ENCODE results near the gene OR1L8. TPM values are rescaled to one million over a fixed set of nuclear protein-coding genes. Genes with fewer than 3 reads are reported as not detected.
"Not testable (repeated sequence)": the region's sequence is repeated elsewhere in the genome, so short reads cannot be mapped to it uniquely, and the experiment has no call there.

OR1L8 gene
- total RNA-seq = not detected

- not testable (repeated sequence) for DNase-seq (ENCODE audit: low spot score)
Observed at GRCh38 chr9:122583284-122583683, at the start of gene OR1L8. Gene OR1L8, minus strand, starts transcription at chr9:122583384. Its CDS starts 14,907 bp downstream, at chr9:122568477.

DNA sequence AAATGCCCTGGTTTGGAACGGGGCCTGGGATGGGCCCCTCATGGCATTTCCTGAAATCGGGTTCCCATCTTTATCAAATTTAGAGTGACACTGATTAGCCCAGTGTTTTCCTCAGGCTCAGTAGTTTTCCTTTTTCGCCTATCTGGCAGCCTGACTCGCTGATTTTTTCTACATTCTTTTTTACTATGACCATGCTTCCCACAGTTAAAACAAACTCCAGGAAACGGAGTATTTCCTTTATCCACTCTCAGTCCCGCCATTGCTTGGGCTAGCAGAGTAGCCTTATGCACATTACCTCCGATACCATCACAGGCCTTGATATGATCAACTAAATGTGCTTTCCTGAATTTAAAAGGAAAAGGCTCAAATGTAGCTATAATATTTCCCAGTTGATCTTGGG, 36.8 kb upstream of the OR1L8 start:
- no peak for DNase-seq (ENCODE audit: low spot score)

DNA sequence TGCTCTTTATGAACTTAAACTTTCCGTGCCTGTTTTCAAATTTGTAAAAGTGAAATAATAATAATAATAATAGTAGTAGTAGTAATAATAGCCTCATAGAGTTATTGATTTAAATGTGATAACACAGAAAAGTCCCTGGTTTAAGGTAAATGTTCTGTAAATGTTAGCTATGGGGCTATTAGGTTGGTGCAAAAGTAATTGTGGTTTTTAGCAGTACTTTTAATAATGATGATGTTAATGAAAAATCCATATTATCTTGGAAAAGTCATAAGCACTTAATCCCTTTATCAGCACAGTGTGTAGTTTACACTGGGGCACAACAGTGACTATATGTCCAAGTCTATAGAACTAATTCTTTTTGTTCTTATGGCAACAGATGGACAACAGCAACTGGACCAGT, 31.2 kb upstream of the OR1L8 start, which contains the start of gene OR1Q1:
Gene OR1Q1 (plus strand): TSS at position 377 of the 400 bp plus-strand sequence. CDS start 0 bp downstream, at position 377.
- DNase-seq (ENCODE audit: low spot score) = no peak

DNA sequence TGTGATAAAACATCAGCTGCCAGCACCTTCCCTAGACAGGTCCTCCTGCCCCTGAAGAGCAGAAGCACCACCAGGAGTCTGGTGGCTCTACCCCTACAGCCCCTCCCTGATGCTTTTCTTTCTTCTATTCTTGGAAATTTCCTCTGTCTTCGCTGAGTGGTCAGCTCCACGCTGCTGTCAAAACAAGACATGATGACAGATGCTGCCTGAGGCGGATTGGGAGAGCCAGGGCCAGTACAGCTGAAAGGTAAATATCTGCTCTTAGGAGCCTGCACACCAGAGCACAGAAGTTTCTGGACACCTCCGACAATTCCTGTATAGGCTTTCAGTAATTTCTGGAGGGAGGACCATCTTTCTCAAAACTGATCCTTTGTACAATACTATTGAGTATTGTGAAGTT, 26.6 kb upstream of the OR1L8 start:
- DNase-seq (ENCODE audit: low spot score) = no peak

DNA sequence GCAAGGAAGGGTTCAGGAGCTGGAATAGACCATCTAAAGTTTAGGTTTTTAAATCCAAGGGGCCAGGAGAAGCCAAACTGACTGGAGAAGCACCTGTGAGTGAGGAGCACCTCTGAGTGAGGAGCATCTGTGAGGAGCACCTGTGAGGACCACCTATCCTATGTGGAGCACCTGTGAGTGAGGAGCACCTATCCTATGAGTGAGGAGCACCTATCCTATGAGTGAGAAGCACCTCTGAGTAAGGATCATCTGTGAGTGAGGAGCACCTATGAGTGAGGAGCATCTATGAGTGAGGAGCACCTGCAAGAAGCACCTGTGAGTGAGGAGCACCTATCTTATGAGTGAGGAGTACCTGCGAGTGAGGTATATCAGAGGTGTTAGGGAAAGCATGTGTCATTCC, 23.4 kb upstream of the OR1L8 start:
- DNase-seq (ENCODE audit: low spot score) = no peak

GRCh38 chr9:122605691-122606090, 22.5 kb upstream of the OR1L8 start:
- no peak for DNase-seq (ENCODE audit: low spot score)

- no peak for DNase-seq (ENCODE audit: low spot score)
Observed at GRCh38 chr9:122580360-122580759, 2.8 kb downstream of the OR1L8 start.

DNA sequence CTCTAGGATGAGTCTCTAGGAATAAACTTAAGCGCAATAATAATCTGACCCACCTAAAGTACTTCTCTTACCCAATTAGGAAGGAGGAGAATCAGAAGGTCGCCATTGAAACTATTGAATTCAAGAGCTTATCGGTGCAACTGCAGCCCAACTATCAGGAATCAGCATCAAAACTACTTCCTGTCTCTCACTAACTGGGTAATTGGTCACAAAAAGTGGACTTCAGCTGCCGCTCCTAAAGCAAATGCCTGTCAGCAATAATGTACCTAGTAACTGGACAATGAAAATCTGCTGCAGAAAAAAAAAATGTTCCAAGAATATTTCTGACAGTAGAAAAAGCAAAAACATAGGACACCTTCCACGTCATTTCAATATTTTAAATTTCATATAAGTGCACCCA, 3.3 kb downstream of the OR1L8 start:
- no peak for DNase-seq (ENCODE audit: low spot score)

DNA sequence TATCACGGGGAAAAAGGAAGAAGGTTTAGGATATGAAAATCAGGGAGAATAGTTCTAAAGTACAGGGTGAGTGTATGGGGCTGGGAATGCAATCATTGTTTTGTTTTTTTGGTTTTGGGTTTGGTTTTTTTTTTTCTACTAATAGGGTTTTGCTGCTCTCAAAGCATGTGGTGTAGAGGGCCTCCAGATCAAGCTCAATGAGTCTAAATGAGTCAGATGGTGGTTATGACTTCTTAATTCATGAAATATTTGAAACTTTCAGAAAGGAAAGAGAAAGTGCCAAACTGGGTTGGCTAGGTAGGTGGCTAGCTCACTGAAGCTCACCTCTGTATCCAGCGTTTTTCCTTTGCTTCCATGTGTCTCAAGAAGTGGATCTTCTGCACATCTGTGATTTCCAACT, 10.7 kb downstream of the OR1L8 start:
- no peak for DNase-seq (ENCODE audit: low spot score)

GRCh38 chr9:122567901-122568300, 15.3 kb downstream of the OR1L8 start:
- no peak for DNase-seq (ENCODE audit: low spot score)

- DNase-seq (ENCODE audit: low spot score) = no peak
Observed at GRCh38 chr9:122562134-122562760, 20.9 kb downstream of the OR1L8 start.

DNA sequence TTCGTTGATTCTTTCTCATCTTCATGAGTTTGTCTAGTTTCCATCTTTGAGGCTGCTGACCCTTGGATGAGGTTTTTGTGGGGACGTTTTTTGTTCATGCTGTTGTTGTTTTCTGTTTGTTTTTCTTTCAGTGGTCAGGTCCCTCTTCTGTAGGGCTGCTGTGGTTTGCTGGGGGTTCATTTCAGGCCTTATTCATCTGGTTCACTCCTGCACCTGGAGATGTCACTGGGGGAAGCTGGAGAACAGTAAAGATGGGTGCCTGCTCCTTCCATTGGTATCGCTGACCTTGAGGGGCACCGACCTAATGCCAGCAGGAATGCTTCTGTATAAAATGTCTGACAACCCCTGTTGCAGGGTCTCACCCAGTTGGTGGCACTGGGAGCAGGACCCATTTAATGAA, 21.7 kb downstream of the OR1L8 start:
- no peak for DNase-seq (ENCODE audit: low spot score)

GRCh38 chr9:122552812-122553211, 30.4 kb downstream of the OR1L8 start, which contains the start of gene OR1N2:
Gene OR1N2, plus strand, starts transcription at chr9:122553112. Its CDS starts 100 bp downstream, at chr9:122553212.
- no peak for DNase-seq (ENCODE audit: low spot score)

- DNase-seq (ENCODE audit: low spot score) = no peak
Observed at GRCh38 chr9:122551371-122551770, 31.8 kb downstream of the OR1L8 start.

DNA sequence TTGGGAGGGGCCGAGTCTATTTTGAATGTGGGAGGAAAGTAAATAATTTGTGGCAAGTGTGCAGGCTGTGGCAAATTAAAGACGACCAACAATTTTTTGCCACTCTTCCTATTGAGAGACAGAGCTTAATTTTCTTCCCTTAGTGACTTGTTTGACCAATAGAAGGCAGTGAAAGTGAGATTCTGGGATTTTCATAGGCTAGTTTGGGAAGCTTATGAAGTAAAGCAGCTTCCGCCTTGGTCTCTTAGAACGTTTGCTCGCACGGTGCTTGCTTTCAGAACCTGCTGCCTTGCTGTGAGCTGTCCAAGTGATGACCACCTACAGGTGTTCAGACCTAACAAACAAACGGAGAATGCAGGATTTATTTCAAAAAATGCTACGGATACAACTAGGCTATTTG, 37.0 kb downstream of the OR1L8 start:
- DNase-seq (ENCODE audit: low spot score) = no peak

DNA sequence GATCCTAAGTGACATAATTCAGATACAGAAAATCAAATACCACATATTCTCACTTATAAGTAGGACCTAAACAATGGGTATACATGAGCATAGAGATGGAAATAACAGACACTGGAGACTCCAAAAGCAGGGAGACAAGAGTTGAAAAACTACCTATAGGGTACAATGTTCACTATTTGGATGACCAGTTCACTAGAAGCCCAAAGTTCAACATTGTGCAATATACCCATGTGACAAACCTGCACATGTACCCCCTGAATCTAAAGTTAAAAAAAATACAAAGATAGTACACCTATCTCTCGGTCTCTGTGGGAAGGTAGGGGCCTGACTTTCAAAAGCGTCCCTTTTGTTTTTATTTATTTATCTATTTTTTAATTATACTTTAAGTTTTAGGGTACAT, 44.4 kb downstream of the OR1L8 start:
- DNase-seq (ENCODE audit: low spot score) = no peak

DNA sequence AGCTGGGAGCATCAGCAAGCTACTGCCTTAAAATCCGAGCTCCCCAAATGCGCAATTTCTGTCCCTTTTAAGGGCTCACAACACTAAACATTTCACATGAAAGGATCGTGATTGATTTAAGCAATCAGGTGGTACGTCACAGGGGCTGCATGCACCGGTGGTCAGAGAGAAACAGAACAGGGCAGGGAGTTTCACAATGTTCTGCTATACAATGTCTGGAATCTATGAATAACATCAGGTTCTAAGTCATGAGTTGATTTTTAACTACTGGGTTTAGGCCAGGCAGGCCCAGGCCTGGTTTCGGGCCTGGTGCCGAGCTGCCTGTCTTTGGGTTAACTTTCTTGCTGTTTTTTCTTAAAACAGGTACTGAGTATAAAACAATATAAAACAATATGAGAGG, 46.1 kb downstream of the OR1L8 start:
- DNase-seq (ENCODE audit: low spot score) = not testable (repeated sequence)

- DNase-seq (ENCODE audit: low spot score) = no peak
Observed at GRCh38 chr9:122536134-122536533, 47.0 kb downstream of the OR1L8 start.

DNA sequence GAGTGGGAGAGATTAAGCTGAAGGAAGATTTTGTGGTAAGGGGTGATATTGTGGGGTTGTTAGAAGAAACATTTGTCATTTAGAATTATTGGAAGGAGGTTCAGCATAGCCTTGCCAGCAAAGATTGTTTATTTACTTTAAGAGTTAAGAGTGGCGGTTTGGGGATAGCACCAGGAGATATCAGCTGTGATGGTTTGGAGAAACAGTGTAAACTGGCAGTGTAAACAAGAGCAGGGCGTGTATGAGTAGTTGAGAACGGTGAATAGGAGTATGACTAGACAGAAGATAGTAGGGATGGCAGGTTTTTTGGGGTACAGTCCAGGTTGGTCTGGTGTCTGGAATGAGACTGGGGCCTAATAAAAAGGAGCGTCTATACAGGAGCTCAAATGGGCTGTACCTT, 52.0 kb downstream of the OR1L8 start:
- DNase-seq (ENCODE audit: low spot score) = not testable (repeated sequence)

DNA sequence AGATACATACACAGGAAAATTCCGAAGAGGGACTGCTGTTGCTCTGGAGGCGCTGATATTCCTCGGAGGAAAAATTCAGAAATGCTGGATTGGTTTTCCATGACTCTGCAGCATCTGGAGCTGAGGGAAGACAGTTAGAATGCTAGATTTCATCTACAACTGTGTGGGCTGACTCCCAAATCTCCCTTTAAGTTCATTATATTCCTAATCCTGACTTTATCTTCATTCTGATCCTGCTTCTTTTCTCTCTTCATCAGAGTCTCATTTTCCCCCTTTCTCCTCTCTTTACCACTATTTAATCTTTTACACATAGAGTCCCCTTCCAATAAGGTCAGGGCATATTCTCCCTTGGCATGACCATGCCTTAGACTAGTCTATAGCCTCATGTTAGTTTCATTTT, 56.0 kb downstream of the OR1L8 start, which contains the start of gene OR1N1:
Gene OR1N1 (minus strand): TSS at position 101 of the 400 bp plus-strand sequence. CDS start 0 bp downstream, at position 101.
- no peak for DNase-seq (ENCODE audit: low spot score)

- DNase-seq (ENCODE audit: low spot score) = no peak
Observed at GRCh38 chr9:122526602-122527001, 56.6 kb downstream of the OR1L8 start.

- no peak for DNase-seq (ENCODE audit: low spot score)
Observed at GRCh38 chr9:122519376-122519775, 63.8 kb downstream of the OR1L8 start.

DNA sequence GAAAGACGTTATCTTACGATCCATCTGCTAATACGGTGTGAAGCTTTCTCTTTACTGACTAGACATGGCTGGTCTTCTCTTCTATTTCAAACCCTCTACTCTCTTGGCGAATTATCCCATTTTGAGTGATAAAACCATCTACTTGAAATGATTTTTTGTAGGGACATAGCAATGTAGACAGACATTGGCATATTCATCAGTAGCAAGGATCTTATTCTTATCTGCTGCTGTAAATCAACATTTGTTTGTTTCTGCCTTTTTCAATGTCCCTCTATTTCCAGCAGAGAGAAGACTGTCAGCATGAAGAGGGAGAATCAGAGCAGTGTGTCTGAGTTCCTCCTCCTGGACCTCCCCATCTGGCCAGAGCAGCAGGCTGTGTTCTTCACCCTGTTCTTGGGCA, 64.3 kb downstream of the OR1L8 start, which contains the start of gene OR1J4:
Gene OR1J4 (plus strand): TSS at position 301 of the 400 bp plus-strand sequence. CDS start 0 bp downstream, at position 301.
- DNase-seq (ENCODE audit: low spot score) = no peak

DNA sequence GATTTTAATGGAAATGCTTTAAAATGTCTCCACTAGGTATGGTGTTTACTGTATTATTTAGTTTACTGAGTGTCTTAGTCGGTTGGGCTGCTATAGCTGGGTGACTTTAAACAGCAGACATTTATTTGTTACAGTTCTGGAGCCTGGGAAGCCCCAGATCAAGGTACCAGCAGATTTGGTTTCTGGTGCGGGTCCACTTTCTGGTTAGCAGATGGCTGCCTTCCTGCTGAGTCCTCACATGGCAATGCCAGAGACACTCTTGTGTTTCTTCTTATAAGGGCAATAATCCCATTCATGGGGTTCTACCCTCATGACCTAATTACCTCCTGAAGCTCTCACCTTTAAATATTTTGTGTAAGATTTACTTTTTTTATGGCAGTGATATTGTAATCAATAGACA, 65.0 kb downstream of the OR1L8 start:
- DNase-seq (ENCODE audit: low spot score) = no peak

All from ureter (tissue), 1 donor.